Mesothelial cell of epicardium (in vitro differentiated cells): ENCODE data around the gene ACO1. TPM values are rescaled to one million over a fixed set of nuclear protein-coding genes. Genes with fewer than 3 reads are reported as not detected.

ENCODE experiments used
- DNase-seq, 2 experiments: peaks; one replicate each; pipeline ENCODE4 v3.0.0; 2021; ENCODE audit warnings: low spot score in 2 of 2; ENCODE audit not compliant: unreplicated experiment in 2 of 2
- H3K27ac Mint-ChIP-seq: 2 replicates; pipeline ENCODE4 v1.8.0; 2021; ENCODE audit warnings: mixed read lengths
- H3K27me3 Mint-ChIP-seq: 2 replicates; pipeline ENCODE4 v1.8.0; 2021; ENCODE audit warnings: low read depth, mixed read lengths
- H3K36me3 Mint-ChIP-seq: 2 replicates; pipeline ENCODE4 v1.8.0; 2021; ENCODE audit warnings: mixed read lengths
- H3K4me1 Mint-ChIP-seq: 2 replicates; pipeline ENCODE4 v1.8.0; 2021; ENCODE audit warnings: mixed read lengths
- H3K4me3 Mint-ChIP-seq: 2 replicates; pipeline ENCODE4 v1.8.0; 2021; ENCODE audit warnings: mild to moderate bottlenecking, moderate library complexity, mixed read lengths
- H3K9me3 Mint-ChIP-seq: 2 replicates; pipeline ENCODE4 v1.8.0; 2021; ENCODE audit warnings: mixed read lengths
- CTCF ChIP-seq: fragments of 200-600 bp; sonication (generic); IDR thresholded peaks from one replicate; pipeline ENCODE4 v1.5.0; 2021; ENCODE audit warnings: antibody characterized with exemption; ENCODE audit not compliant: unreplicated experiment
- total RNA-seq: library from RNA; stranded (reverse); gene quantifications from 3 replicates; pipeline ENCODE4 v1.2.1, GENCODE V29; 2021

ACO1 gene
- total RNA-seq, 1 donor from 2014 or later: 24.6 TPM

- no peak overlapping the region for H3K27ac Mint-ChIP-seq
- peaks cover 8% of the 10 kb centered on the region for H3K9me3 Mint-ChIP-seq
- peaks cover 9% of the 10 kb centered on the region for H3K4me1 Mint-ChIP-seq
- no peaks in the 10 kb centered on the region for H3K27me3 Mint-ChIP-seq
- H3K4me3 Mint-ChIP-seq: no peak overlapping the region
- peaks cover 29% of the 10 kb centered on the region for H3K36me3 Mint-ChIP-seq
- no peak for DNase-seq
- no peak for TF ChIP-seq CTCF
These were observed 19.3 kb downstream of the ACO1 start for GRCh38 chr9:32403567-32404260.

GRCh38 chr9:32404402-32404801 is 20.0 kb downstream of the ACO1 start:
- Mint-ChIP-seq H3K4me1 (peaks cover 9% of the 10 kb centered on the region), H3K27me3 (no peaks in the 10 kb centered on the region)

GRCh38 chr9:32404856-32405255 is 20.4 kb downstream of the ACO1 start:
- no peak for TF ChIP-seq CTCF
- peaks cover 9% of the 10 kb centered on the region for H3K4me1 Mint-ChIP-seq
- DNase-seq: no peak
- H3K36me3 Mint-ChIP-seq: peaks cover 35% of the 10 kb centered on the region
- H3K27ac Mint-ChIP-seq: no peak overlapping the region
- H3K4me3 Mint-ChIP-seq: no peak overlapping the region
- no peaks in the 10 kb centered on the region for H3K27me3 Mint-ChIP-seq
- peaks cover 8% of the 10 kb centered on the region for H3K9me3 Mint-ChIP-seq

More at GRCh38 chr9:32404402-32404801, 20.0 kb downstream of the ACO1 start:
- Mint-ChIP-seq H3K9me3 (peaks cover 8% of the 10 kb centered on the region), H3K4me3 (no peak overlapping the region), H3K36me3 (peaks cover 35% of the 10 kb centered on the region), H3K27ac (no peak overlapping the region)
- no peak for TF ChIP-seq CTCF
- DNase-seq: no peak

- Mint-ChIP-seq H3K4me1 (peaks cover 9% of the 10 kb centered on the region), H3K27ac (no peak overlapping the region), H3K9me3 (peaks cover 8% of the 10 kb centered on the region), H3K36me3 (peaks cover 36% of the 10 kb centered on the region), H3K27me3 (no peaks in the 10 kb centered on the region), H3K4me3 (no peak overlapping the region)
- TF ChIP-seq CTCF: no peak
- DNase-seq: no peak
These were observed 21.1 kb downstream of the ACO1 start for GRCh38 chr9:32405506-32405905.

GRCh38 chr9:32406046-32406445 is 21.6 kb downstream of the ACO1 start:
- DNase-seq: no peak
- Mint-ChIP-seq H3K27ac (no peak overlapping the region), H3K36me3 (peaks cover 36% of the 10 kb centered on the region), H3K27me3 (no peaks in the 10 kb centered on the region), H3K4me3 (no peak overlapping the region), H3K4me1 (peaks cover 9% of the 10 kb centered on the region), H3K9me3 (peaks cover 8% of the 10 kb centered on the region)
- no peak for TF ChIP-seq CTCF
